T-helper 2 cell treated with Interferon-gamma antibody and Interleukin-4, amounts not matched to agents 5 μg/mL and 100 μg/mL, for 36 hours (primary cell): ENCODE results near the gene PTK6.
"Not testable (repeated sequence)": the region's sequence is repeated elsewhere in the genome, so short reads cannot be mapped to it uniquely, and the experiment has no call there.

Source experiments
- DNase-seq: peaks from one replicate; pipeline ENCODE4 v3.0.0; 2021; ENCODE audit warnings: low spot score
- H3K27ac Mint-ChIP-seq: one replicate; pipeline ENCODE4 v1.8.0; 2021; ENCODE audit warnings: mild to moderate bottlenecking, mixed read lengths
- H3K27me3 Mint-ChIP-seq: one replicate; pipeline ENCODE4 v1.8.0; 2021; ENCODE audit warnings: low read depth, mixed read lengths
- H3K36me3 Mint-ChIP-seq: one replicate; pipeline ENCODE4 v1.8.0; 2021; ENCODE audit warnings: low read depth, mixed read lengths
- H3K4me1 Mint-ChIP-seq: one replicate; pipeline ENCODE4 v1.8.0; 2021; ENCODE audit warnings: low read depth, mixed read lengths
- H3K4me3 Mint-ChIP-seq: one replicate; pipeline ENCODE4 v1.8.0; 2022; ENCODE audit warnings: mild to moderate bottlenecking, moderate library complexity, mixed read lengths
- H3K9me3 Mint-ChIP-seq: one replicate; pipeline ENCODE4 v1.8.0; 2021; ENCODE audit warnings: mixed read lengths

The PTK6 gene

GRCh38 chr20:63573647-63574131 lies 36.5 kb upstream of the PTK6 start:
- Mint-ChIP-seq H3K36me3 (peaks cover 1% of the 10 kb centered on the region), H3K27ac (peak overlapping the region; percentile 84), H3K4me3 (peak overlapping the region; percentile 85), H3K9me3 (no peaks in the 10 kb centered on the region), H3K4me1 (peaks cover 2% of the 10 kb centered on the region), H3K27me3 (peaks cover 24% of the 10 kb centered on the region)
- no peak for DNase-seq

- Mint-ChIP-seq H3K4me1 (peaks cover 5% of the 10 kb centered on the region), H3K27me3 (peaks cover 21% of the 10 kb centered on the region), H3K4me3 (peak overlapping the region; percentile 85), H3K9me3 (no peaks in the 10 kb centered on the region), H3K36me3 (peaks cover 1% of the 10 kb centered on the region), H3K27ac (peak overlapping the region; percentile 84)
- no peak for DNase-seq
These were observed 35.8 kb upstream of the PTK6 start for GRCh38 chr20:63572788-63573646.

- Mint-ChIP-seq H3K4me3 (no peak overlapping the region), H3K27ac (no peak overlapping the region), H3K4me1 (peaks cover 11% of the 10 kb centered on the region), H3K27me3 (peaks cover 17% of the 10 kb centered on the region), H3K36me3 (peaks cover 5% of the 10 kb centered on the region), H3K9me3 (no peaks in the 10 kb centered on the region)
- no peak for DNase-seq
These were observed 35.1 kb upstream of the PTK6 start for GRCh38 chr20:63572071-63572787.

GRCh38 chr20:63571087-63571478 lies 33.9 kb upstream of the PTK6 start:
- H3K4me1 Mint-ChIP-seq, H3K9me3 Mint-ChIP-seq, H3K4me3 Mint-ChIP-seq, H3K27ac Mint-ChIP-seq, DNase-seq, H3K36me3 Mint-ChIP-seq: not testable (repeated sequence)
- H3K27me3 Mint-ChIP-seq = peaks cover 10% of the 10 kb centered on the region

- H3K4me3 Mint-ChIP-seq = no peak overlapping the region
These were observed 33.3 kb upstream of the PTK6 start for GRCh38 chr20:63570281-63571086.

GRCh38 chr20:63568986-63569949 lies 32.1 kb upstream of the PTK6 start:
- H3K27ac Mint-ChIP-seq = no peak overlapping the region
- DNase-seq = no peak
- H3K9me3 Mint-ChIP-seq = no peaks in the 10 kb centered on the region
- H3K4me1 Mint-ChIP-seq = peaks cover 10% of the 10 kb centered on the region
- H3K4me3 Mint-ChIP-seq = peak overlapping the region; percentile 32
- H3K27me3 Mint-ChIP-seq = peaks cover 4% of the 10 kb centered on the region
- peaks cover 6% of the 10 kb centered on the region for H3K36me3 Mint-ChIP-seq

More at GRCh38 chr20:63570281-63571086, 33.3 kb upstream of the PTK6 start:
- Mint-ChIP-seq H3K9me3 (no peaks in the 10 kb centered on the region), H3K36me3 (peaks cover 6% of the 10 kb centered on the region), H3K4me1 (peaks cover 10% of the 10 kb centered on the region), H3K27ac (no peak overlapping the region), H3K27me3 (peaks cover 7% of the 10 kb centered on the region)
- no peak for DNase-seq

GRCh38 chr20:63568170-63568981 lies 31.2 kb upstream of the PTK6 start:
- Mint-ChIP-seq H3K36me3 (peaks cover 6% of the 10 kb centered on the region), H3K27me3 (peaks cover 4% of the 10 kb centered on the region), H3K9me3 (no peaks in the 10 kb centered on the region), H3K27ac (no peak overlapping the region), H3K4me1 (peaks cover 10% of the 10 kb centered on the region), H3K4me3 (peak overlapping the region; percentile 77)
- no peak for DNase-seq

- Mint-ChIP-seq H3K27me3 (peaks cover 4% of the 10 kb centered on the region), H3K36me3 (peaks cover 6% of the 10 kb centered on the region), H3K4me3 (peak overlapping the region; percentile 77), H3K9me3 (no peaks in the 10 kb centered on the region), H3K27ac (no peak overlapping the region), H3K4me1 (peaks cover 10% of the 10 kb centered on the region)
- peak; percentile 69 for DNase-seq
These were observed 30.4 kb upstream of the PTK6 start for GRCh38 chr20:63567386-63568169.

GRCh38 chr20:63567136-63567385 lies 29.9 kb upstream of the PTK6 start:
- DNase-seq = no peak
- H3K36me3 Mint-ChIP-seq = peaks cover 6% of the 10 kb centered on the region
- no peak overlapping the region for H3K27ac Mint-ChIP-seq
- H3K9me3 Mint-ChIP-seq = no peaks in the 10 kb centered on the region
- H3K4me1 Mint-ChIP-seq = peaks cover 10% of the 10 kb centered on the region
- H3K4me3 Mint-ChIP-seq = peak overlapping the region; percentile 77
- peaks cover 4% of the 10 kb centered on the region for H3K27me3 Mint-ChIP-seq

- peaks cover 10% of the 10 kb centered on the region for H3K4me1 Mint-ChIP-seq
- no peak overlapping the region for H3K27ac Mint-ChIP-seq
- H3K9me3 Mint-ChIP-seq = no peaks in the 10 kb centered on the region
- no peak overlapping the region for H3K4me3 Mint-ChIP-seq
- H3K36me3 Mint-ChIP-seq = peaks cover 6% of the 10 kb centered on the region
- H3K27me3 Mint-ChIP-seq = peaks cover 4% of the 10 kb centered on the region
- DNase-seq = no peak
These were observed 29.4 kb upstream of the PTK6 start for GRCh38 chr20:63566395-63567135.

GRCh38 chr20:63565699-63566335 lies 28.6 kb upstream of the PTK6 start:
- H3K36me3 Mint-ChIP-seq = peaks cover 8% of the 10 kb centered on the region
- H3K27me3 Mint-ChIP-seq = peaks cover 4% of the 10 kb centered on the region
- H3K4me1 Mint-ChIP-seq = peaks cover 10% of the 10 kb centered on the region
- H3K4me3 Mint-ChIP-seq = no peak overlapping the region
- no peaks in the 10 kb centered on the region for H3K9me3 Mint-ChIP-seq
- DNase-seq = no peak
- no peak overlapping the region for H3K27ac Mint-ChIP-seq
